ENCODE results near the gene RHOBTB3. TPM values are rescaled to one million over a fixed set of nuclear protein-coding genes. Genes with fewer than 3 reads are reported as not detected.

Gene RHOBTB3
- total and polyA plus RNA-seq, 4 donors: 12.9 to 150 (median 30.6) TPM

DNA sequence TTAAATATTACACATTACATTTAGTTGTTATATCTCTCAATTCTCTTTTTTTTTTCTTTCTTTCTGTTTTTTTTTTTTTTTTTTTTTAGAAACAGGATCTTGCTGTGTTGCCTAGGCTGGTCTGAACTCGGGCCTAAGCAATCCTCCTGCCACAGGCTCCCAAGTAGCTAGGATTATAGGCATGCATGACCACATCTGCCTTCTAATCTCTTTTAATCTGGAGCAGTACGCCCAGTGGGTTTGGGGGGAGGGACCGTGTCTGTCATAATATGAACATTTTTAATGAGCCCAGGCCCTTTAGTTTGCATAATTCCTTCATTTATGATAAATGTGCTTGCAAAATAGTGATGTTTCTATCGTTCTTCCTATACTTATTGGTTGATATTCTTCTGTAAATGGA, 10.3 kb downstream of the RHOBTB3 start:
- Histone ChIP-seq H3K36me3 (ENCODE audit: control insufficient read depth in 4 of 4, insufficient read depth in 4 of 4, low read length in 4 of 4) (peaks cover 2 to 17% (median 4%) of the 10 kb centered on the region in 4 donors), H3K9ac (ENCODE audit: insufficient read depth in 1 of 2, low read length in 2 of 2) (no peak overlapping the region), H3K9me3 (ENCODE audit: control insufficient read depth in 4 of 4, insufficient read depth in 3 of 4, low read length in 3 of 4) (no peaks in the 10 kb centered on the region), H3K4me1 (ENCODE audit: control insufficient read depth in 5 of 5, insufficient read depth in 5 of 5, low read length in 5 of 5) (peaks cover 0 to 11% (median 6%) of the 10 kb centered on the region in 5 donors), H3K27ac (ENCODE audit: low read depth in 1 of 2, low read length in 1 of 2) (no peak overlapping the region), H3K27me3 (ENCODE audit: control insufficient read depth in 3 of 3, insufficient read depth in 3 of 3, low read length in 2 of 3) (no peaks in the 10 kb centered on the region), H3K4me3 (no peak overlapping the region)
- TF ChIP-seq, protein P1, sequence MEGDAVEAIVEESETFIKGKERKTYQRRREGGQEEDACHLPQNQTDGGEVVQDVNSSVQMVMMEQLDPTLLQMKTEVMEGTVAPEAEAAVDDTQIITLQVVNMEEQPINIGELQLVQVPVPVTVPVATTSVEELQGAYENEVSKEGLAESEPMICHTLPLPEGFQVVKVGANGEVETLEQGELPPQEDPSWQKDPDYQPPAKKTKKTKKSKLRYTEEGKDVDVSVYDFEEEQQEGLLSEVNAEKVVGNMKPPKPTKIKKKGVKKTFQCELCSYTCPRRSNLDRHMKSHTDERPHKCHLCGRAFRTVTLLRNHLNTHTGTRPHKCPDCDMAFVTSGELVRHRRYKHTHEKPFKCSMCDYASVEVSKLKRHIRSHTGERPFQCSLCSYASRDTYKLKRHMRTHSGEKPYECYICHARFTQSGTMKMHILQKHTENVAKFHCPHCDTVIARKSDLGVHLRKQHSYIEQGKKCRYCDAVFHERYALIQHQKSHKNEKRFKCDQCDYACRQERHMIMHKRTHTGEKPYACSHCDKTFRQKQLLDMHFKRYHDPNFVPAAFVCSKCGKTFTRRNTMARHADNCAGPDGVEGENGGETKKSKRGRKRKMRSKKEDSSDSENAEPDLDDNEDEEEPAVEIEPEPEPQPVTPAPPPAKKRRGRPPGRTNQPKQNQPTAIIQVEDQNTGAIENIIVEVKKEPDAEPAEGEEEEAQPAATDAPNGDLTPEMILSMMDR (IDR thresholded peaks at IDR 0.05; ENCODE audit: control extremely low read depth, extremely low read depth): no peak
- no peak for DNase-seq
- ATAC-seq (ENCODE audit: insufficient read depth, low FRiP score): no peak
- 88 to 89% methylated on average over 4 of the region's 4 CpGs for WGBS, 2 donors

DNA sequence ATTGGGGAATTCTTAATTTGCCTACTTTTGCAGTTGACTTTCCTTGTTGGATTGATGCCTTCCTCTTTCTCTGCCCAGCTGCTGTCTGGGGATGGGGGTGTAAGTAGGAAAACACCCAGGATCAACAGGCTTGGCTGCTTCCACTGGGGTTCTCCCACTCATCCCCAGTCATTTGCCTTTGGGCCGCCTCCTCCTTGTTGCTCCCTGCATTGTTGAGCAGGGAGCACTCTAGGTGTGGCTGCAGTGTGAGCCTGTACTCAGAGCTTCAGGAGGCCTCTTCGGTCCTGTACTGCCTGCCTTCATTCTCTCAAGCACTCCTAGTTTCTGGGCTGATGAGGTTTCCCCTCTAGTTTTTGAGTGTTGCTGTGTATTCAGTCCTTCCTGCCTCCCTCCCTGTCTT, 12.1 kb downstream of the RHOBTB3 start:
- TF ChIP-seq, protein P1 (IDR thresholded peaks at IDR 0.05; ENCODE audit: control extremely low read depth, extremely low read depth): no peak
- H3K9ac ChIP-seq (ENCODE audit: insufficient read depth in 1 of 2, low read length in 2 of 2): no peak overlapping the region
- H3K36me3 ChIP-seq (ENCODE audit: control insufficient read depth in 4 of 4, insufficient read depth in 4 of 4, low read length in 4 of 4): peaks cover 2 to 15% (median 5%) of the 10 kb centered on the region in 4 donors
- H3K27me3 ChIP-seq (ENCODE audit: control insufficient read depth in 3 of 3, insufficient read depth in 3 of 3, low read length in 2 of 3): no peaks in the 10 kb centered on the region
- H3K4me1 ChIP-seq (ENCODE audit: control insufficient read depth in 5 of 5, insufficient read depth in 5 of 5, low read length in 5 of 5): peaks cover 0 to 14% (median under 1%) of the 10 kb centered on the region in 5 donors
- 82 to 90% methylated on average over 2 of the region's 2 CpGs for WGBS, 2 donors
- no peak overlapping the region for H3K27ac ChIP-seq (ENCODE audit: low read depth in 1 of 2, low read length in 1 of 2)
- no peaks in the 10 kb centered on the region for H3K9me3 ChIP-seq (ENCODE audit: control insufficient read depth in 4 of 4, insufficient read depth in 3 of 4, low read length in 3 of 4)
- H3K4me3 ChIP-seq: no peak overlapping the region
- no peak for ATAC-seq (ENCODE audit: insufficient read depth, low FRiP score)
- DNase-seq: no peak

DNA sequence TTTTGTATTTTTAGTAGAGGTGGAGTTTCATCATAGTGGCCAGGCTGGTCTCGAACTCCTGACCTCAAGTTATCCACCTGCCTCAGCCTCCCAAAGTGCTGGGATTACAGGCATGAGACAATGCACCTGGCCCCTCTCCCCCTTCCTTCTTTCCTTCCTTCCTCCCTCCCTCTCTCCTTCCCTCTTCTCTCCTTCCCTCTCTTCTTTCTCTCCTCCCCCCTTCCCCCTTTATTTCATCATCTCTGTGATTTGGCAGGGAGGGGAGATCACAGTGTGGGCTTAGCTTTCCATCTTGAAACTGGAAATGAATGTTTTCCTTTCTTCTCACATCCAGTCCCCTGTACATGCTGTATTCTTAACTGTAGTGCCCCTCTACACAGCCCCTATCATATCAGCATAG, 12.7 kb downstream of the RHOBTB3 start:
- no peaks in the 10 kb centered on the region for H3K9me3 ChIP-seq (ENCODE audit: control insufficient read depth in 4 of 4, insufficient read depth in 3 of 4, low read length in 3 of 4)
- no peak for ATAC-seq (ENCODE audit: insufficient read depth, low FRiP score)
- H3K27me3 ChIP-seq (ENCODE audit: control insufficient read depth in 3 of 3, insufficient read depth in 3 of 3, low read length in 2 of 3): no peaks in the 10 kb centered on the region
- H3K4me1 ChIP-seq (ENCODE audit: control insufficient read depth in 5 of 5, insufficient read depth in 5 of 5, low read length in 5 of 5): peaks cover 0 to 11% (median 0%) of the 10 kb centered on the region in 5 donors
- WGBS, 2 donors: 73 to 94% methylated on average over 1 of the region's 1 CpG
- TF ChIP-seq, protein P1 (IDR thresholded peaks at IDR 0.05; ENCODE audit: control extremely low read depth, extremely low read depth): no peak
- no peak overlapping the region for H3K4me3 ChIP-seq
- peaks cover 2 to 12% (median 6%) of the 10 kb centered on the region in 4 donors for H3K36me3 ChIP-seq (ENCODE audit: control insufficient read depth in 4 of 4, insufficient read depth in 4 of 4, low read length in 4 of 4)
- H3K27ac ChIP-seq (ENCODE audit: low read depth in 1 of 2, low read length in 1 of 2): no peak overlapping the region
- H3K9ac ChIP-seq (ENCODE audit: insufficient read depth in 1 of 2, low read length in 2 of 2): no peak overlapping the region
- DNase-seq: no peak

DNA sequence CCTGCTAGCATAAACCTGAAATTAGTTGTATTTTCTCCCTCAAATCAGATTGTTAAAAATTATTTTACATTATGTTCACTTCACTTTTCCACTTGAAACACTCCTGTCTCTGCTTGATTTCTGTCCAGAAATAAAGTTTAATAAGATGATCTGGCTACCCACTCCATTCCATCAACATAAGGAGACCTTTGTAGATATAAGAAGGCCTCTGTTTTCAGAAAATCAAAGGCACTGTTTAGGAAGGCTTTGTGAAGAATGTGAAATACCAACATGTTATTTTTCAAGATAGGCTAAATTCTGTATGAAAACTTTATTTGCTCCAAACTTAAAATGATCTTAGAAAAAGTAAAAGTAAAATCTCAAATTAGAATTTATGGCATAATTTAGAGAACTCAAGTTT, 15.1 kb downstream of the RHOBTB3 start:
- peaks cover 2 to 17% (median 15%) of the 10 kb centered on the region in 4 donors for H3K36me3 ChIP-seq (ENCODE audit: control insufficient read depth in 4 of 4, insufficient read depth in 4 of 4, low read length in 4 of 4)
- TF ChIP-seq, protein P1 (IDR thresholded peaks at IDR 0.05; ENCODE audit: control extremely low read depth, extremely low read depth): no peak

More for the DNA sequence above, 15.1 kb downstream of the RHOBTB3 start:
- no peak for ATAC-seq (ENCODE audit: insufficient read depth, low FRiP score)
- Histone ChIP-seq H3K9me3 (ENCODE audit: control insufficient read depth in 4 of 4, insufficient read depth in 3 of 4, low read length in 3 of 4) (no peaks in the 10 kb centered on the region), H3K9ac (ENCODE audit: insufficient read depth in 1 of 2, low read length in 2 of 2) (no peak overlapping the region), H3K27ac (ENCODE audit: low read depth in 1 of 2, low read length in 1 of 2) (no peak overlapping the region), H3K4me3 (no peak overlapping the region), H3K4me1 (ENCODE audit: control insufficient read depth in 5 of 5, insufficient read depth in 5 of 5, low read length in 5 of 5) (peaks cover 0 to 11% (median 0%) of the 10 kb centered on the region in 5 donors), H3K27me3 (ENCODE audit: control insufficient read depth in 3 of 3, insufficient read depth in 3 of 3, low read length in 2 of 3) (no peaks in the 10 kb centered on the region)
- no peak for DNase-seq
